Measurements from ENCODE around the gene MBNL1.

MBNL1 gene

GRCh38 chr3:152325136-152325535, 56.4 kb downstream of the MBNL1 start:
- DNase-seq (ENCODE audit: insufficient read length, low spot score) (no peak), FAIRE-seq (no peak)

GRCh38 chr3:152327203-152327602, 58.5 kb downstream of the MBNL1 start:
- DNase-seq (ENCODE audit: insufficient read length, low spot score) (no peak), FAIRE-seq (no peak)
- TF ChIP-seq CTCF (IDR thresholded peaks at IDR 0.05; ENCODE audit: insufficient read depth, missing control alignments): no peak

More at GRCh38 chr3:152325136-152325535, 56.4 kb downstream of the MBNL1 start:
- TF ChIP-seq CTCF (IDR thresholded peaks at IDR 0.05; ENCODE audit: insufficient read depth, missing control alignments): no peak

- DNase-seq (ENCODE audit: insufficient read length, low spot score): no peak
- FAIRE-seq: no peak
- no peak for TF ChIP-seq CTCF (IDR thresholded peaks at IDR 0.05; ENCODE audit: insufficient read depth, missing control alignments)
Observed at GRCh38 chr3:152328841-152329240, 60.1 kb downstream of the MBNL1 start.

GRCh38 chr3:152330559-152330958, 61.8 kb downstream of the MBNL1 start:
- FAIRE-seq (no peak), DNase-seq (ENCODE audit: insufficient read length, low spot score) (no peak)
- TF ChIP-seq CTCF (IDR thresholded peaks at IDR 0.05; ENCODE audit: insufficient read depth, missing control alignments): no peak

- TF ChIP-seq CTCF (IDR thresholded peaks at IDR 0.05; ENCODE audit: insufficient read depth, missing control alignments): no peak
- DNase-seq (ENCODE audit: insufficient read length, low spot score) (no peak), FAIRE-seq (no peak)
Observed at GRCh38 chr3:152331018-152331541, 62.4 kb downstream of the MBNL1 start.

- TF ChIP-seq CTCF (IDR thresholded peaks at IDR 0.05; ENCODE audit: insufficient read depth, missing control alignments): no peak
- no peak for DNase-seq (ENCODE audit: insufficient read length, low spot score)
- no peak for FAIRE-seq
Observed at GRCh38 chr3:152331998-152332397, 63.3 kb downstream of the MBNL1 start.

GRCh38 chr3:152333928-152334327, 65.2 kb downstream of the MBNL1 start:
- TF ChIP-seq CTCF (IDR thresholded peaks at IDR 0.05; ENCODE audit: insufficient read depth, missing control alignments): no peak
- no peak for DNase-seq (ENCODE audit: insufficient read length, low spot score)
- FAIRE-seq: no peak
